ENCODE results near the gene BARHL1. TPM values are rescaled to one million over a fixed set of nuclear protein-coding genes. Genes with fewer than 3 reads are reported as not detected.

BARHL1 gene
- total RNA-seq, 2 experiments from 2014 or later, result not detected

GRCh38 chr9:132634327-132634726, 51.9 kb downstream of the BARHL1 start:
- Mint-ChIP-seq H3K36me3 (ENCODE audit: low read depth) (peaks cover 13% of the 10 kb centered on the region), H3K27ac (no peak overlapping the region), H3K9me3 (no peaks in the 10 kb centered on the region), H3K27me3 (no peaks in the 10 kb centered on the region), H3K4me3 (no peak overlapping the region), H3K4me1 (no peaks in the 10 kb centered on the region)
- DNase-seq, result no peak
- POLR2A ChIA-PET, result no interaction called here
- CTCF ChIA-PET, result no interaction called here

GRCh38 chr9:132637351-132637750, 54.9 kb downstream of the BARHL1 start:
- Mint-ChIP-seq H3K36me3 (ENCODE audit: low read depth) (peaks cover 4% of the 10 kb centered on the region), H3K4me3 (no peak overlapping the region), H3K4me1 (no peaks in the 10 kb centered on the region), H3K27me3 (no peaks in the 10 kb centered on the region), H3K9me3 (no peaks in the 10 kb centered on the region), H3K27ac (no peak overlapping the region)
- no peak for DNase-seq
- ChIA-PET CTCF (no interaction called here), POLR2A (no interaction called here)

GRCh38 chr9:132637801-132638200, 55.4 kb downstream of the BARHL1 start:
- Mint-ChIP-seq H3K27me3 (no peaks in the 10 kb centered on the region), H3K4me1 (no peaks in the 10 kb centered on the region), H3K4me3 (no peak overlapping the region), H3K9me3 (no peaks in the 10 kb centered on the region), H3K27ac (no peak overlapping the region), H3K36me3 (ENCODE audit: low read depth) (peaks cover 4% of the 10 kb centered on the region)
- ChIA-PET POLR2A (no interaction called here), CTCF (no interaction called here)
- DNase-seq, result no peak

DNA sequence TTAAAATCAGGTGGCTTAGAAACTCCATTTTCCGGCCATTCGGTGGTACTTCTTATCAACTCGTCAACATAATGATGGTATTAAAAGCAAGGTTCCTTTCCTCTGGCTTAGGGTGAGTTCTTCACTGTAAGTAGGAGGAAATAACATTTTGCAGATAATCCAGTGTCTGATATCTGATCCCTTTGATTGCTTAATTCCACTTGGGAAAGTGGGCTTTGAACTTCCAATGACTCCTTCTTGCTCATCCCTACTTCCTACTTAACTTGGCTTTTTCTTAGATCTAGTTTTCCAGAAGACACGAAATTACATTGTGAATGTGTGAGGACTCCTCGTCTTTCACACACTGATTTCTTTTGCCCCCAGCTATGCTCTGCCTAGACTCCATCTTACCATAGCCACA, 55.8 kb downstream of the BARHL1 start:
- no peak overlapping the region for H3K27ac Mint-ChIP-seq
- no peaks in the 10 kb centered on the region for H3K4me1 Mint-ChIP-seq
- H3K27me3 Mint-ChIP-seq, result no peaks in the 10 kb centered on the region
- no peak for DNase-seq
- POLR2A ChIA-PET, result no interaction called here
- CTCF ChIA-PET, result no interaction called here
- H3K9me3 Mint-ChIP-seq, result no peaks in the 10 kb centered on the region
- no peak overlapping the region for H3K4me3 Mint-ChIP-seq
- H3K36me3 Mint-ChIP-seq (ENCODE audit: low read depth), result peaks cover 4% of the 10 kb centered on the region

DNA sequence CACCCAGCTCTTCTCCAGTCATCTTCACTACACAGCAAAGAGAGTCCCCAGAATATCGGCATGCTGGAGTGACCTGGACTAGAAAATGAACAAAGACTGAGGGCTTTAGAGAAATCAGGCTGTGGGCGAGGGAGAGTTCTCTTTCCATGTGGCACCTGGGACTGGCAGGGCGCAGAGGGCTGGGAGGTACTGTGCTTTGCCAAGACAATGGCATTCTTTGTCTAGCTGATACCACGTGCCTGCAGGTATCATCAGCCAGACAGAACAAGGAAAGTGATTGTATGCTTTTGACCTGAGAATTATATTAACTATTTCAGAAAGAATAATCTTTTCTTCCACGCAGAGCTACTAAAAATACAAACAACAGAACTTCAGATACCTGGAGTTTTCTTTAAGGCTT, 56.9 kb downstream of the BARHL1 start:
- H3K9me3 Mint-ChIP-seq, result no peaks in the 10 kb centered on the region
- no peaks in the 10 kb centered on the region for H3K4me1 Mint-ChIP-seq
- ChIA-PET POLR2A (no interaction called here), CTCF (no interaction called here)
- H3K4me3 Mint-ChIP-seq, result no peak overlapping the region
- H3K27ac Mint-ChIP-seq, result no peak overlapping the region
- no peak for DNase-seq
- no peaks in the 10 kb centered on the region for H3K27me3 Mint-ChIP-seq
- peaks cover 4% of the 10 kb centered on the region for H3K36me3 Mint-ChIP-seq (ENCODE audit: low read depth)

Other genes with a start within 250 kb of the BARHL1 start
- 10 to 100 TPM; 62.8 to 68.5 TPM for gene SETX, start 227.6 kb upstream of the BARHL1 start, total RNA-seq
- 10 to 100 TPM; 29.7 to 30.5 TPM for gene TTF1, start 175.8 kb upstream of the BARHL1 start, total RNA-seq
- gene CFAP77, start 172.4 kb upstream of the BARHL1 start, total RNA-seq, result not detected
- gene DDX31, start 87.4 kb downstream of the BARHL1 start, total RNA-seq, result 10 to 100 TPM; 12.4 to 13.2 TPM
- gene GTF3C4, start 87.9 kb downstream of the BARHL1 start, total RNA-seq, result 10 to 100 TPM; 12.7 to 13.5 TPM